GM12892 (cell line): ENCODE results near the gene DSCAML1.

Experiments
- POLR2A ChIP-seq: IDR thresholded peaks from 2 replicates; pipeline ENCODE4 v1.6.1; 2011; ENCODE audit warnings: low read depth, low read length, control low read depth
- TAF1 ChIP-seq: IDR thresholded peaks from 2 replicates; pipeline ENCODE4 v1.6.1; 2011; ENCODE audit warnings: low read depth, mild to moderate bottlenecking, control low read depth, low read length, borderline replicate concordance

DNA sequence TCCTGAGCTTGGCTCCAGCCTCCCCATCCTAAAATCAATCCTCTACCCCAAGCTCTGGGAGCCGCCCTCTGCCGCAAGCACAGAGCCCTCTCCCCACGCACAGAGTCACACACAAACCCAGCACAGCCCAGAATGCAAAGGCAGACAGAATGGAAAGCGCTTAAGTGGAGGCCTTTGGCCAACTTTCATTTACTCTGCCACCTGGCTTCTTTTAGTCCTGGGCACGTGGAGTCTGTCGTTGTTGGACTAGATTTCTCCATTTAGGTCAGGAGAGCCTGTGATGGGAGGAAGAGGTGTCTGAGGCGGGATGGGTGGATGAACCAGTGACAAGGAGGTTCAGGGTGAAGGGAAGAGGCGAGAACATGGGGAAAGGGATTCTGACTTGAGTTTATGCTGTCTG lies 191.7 kb downstream of the DSCAML1 start:
- TF ChIP-seq POLR2A (no peak), TAF1 (no peak)
